Pancreas (tissue), 10 donors: ENCODE measurements around the gene ARHGEF25. TPM values are rescaled to one million over a fixed set of nuclear protein-coding genes. Genes with fewer than 3 reads are reported as not detected.

ENCODE experiments used
- ATAC-seq, 4 donors: fragments of 200-7000 bp; cut with Tn5 transposase; one replicate each; pipeline versions ENCODE4 v1.8.0 to v1.9.1; 2020; ENCODE audit warnings: mild to moderate bottlenecking in 4 of 4, moderate library complexity in 4 of 4
- DNase-seq, 6 donors: peaks; one replicate each; pipeline ENCODE4 v3.0.0-alpha.2; 2020
- FAIRE-seq: peaks from 2 replicates; lab custom pipeline; 2012; peaks lifted over from hg19 to GRCh38; lab: Jason Lieb, UNC
- H3K27ac ChIP-seq, 4 donors: fragments of 200-600 bp; sonication (generic); 1 replicate in 3 of 4; 2 replicates in 1 of 4; pipeline versions ENCODE4 v1.5.0 to v1.8.0; 2020
- H3K27me3 ChIP-seq, 4 donors: fragments of 200-600 bp; one replicate each; pipeline ENCODE4 v1.8.0; 2021
- H3K36me3 ChIP-seq, 3 donors: fragments of 200-600 bp; sonication (generic) in 1 of 3; one replicate each; pipeline versions ENCODE4 v1.5.0 to v1.8.0; 2020 to 2021
- H3K4me1 ChIP-seq, 3 donors: fragments of 200-600 bp; one replicate each; pipeline ENCODE4 v1.8.0; 2021
- H3K4me3 ChIP-seq, 4 donors: fragments of 200-600 bp; sonication (generic) in 2 of 4; one replicate each; pipeline versions ENCODE4 v1.5.0 to v1.8.0; 2020 to 2021
- H3K9me3 ChIP-seq, 4 donors: fragments of 200-600 bp; one replicate each; pipeline ENCODE4 v1.8.0; 2021
- WGBS, 2 donors: extraction: QIAGEN DNeasy Blood & Tissue Kit; methylation state at CpG; one replicate each; pipeline ENCODE4 v1.1.7; 2013; 5-methylcytosine and 5-hydroxymethylcytosine counted together
- intact Hi-C, 3 donors: fragments of 100-400 bp; cut with DNase I; formaldehyde crosslinking; loops; one replicate each; pipeline versions ENCODE4 v1.11.1 to v1.14.2; 2022
- polyA plus RNA-seq, 2 donors: library from polyadenylated mRNA; stranded (reverse); fragments of 200-250 nt; gene quantifications; one replicate each; pipeline ENCODE4 v1.2.3, GENCODE V29; 2013
- total RNA-seq, 6 donors: library from RNA; stranded (reverse); fragmentation: NEBNext Ultra II Directional in 4 of 6; extraction: Animal tissue kit (Norgen Biotek cat#: 25700) in 4 of 6; gene quantifications; one replicate each; pipeline versions ENCODE4 v1.2.1 to v1.2.4, GENCODE V29; 2021 to 2023
- TF ChIP-seq, protein P1 (sequence below), 4 donors: fragments of 200-600 bp; sonication (generic) in 3 of 4; IDR thresholded peaks; one replicate each; pipeline versions ENCODE4 v1.5.0 to v1.8.0; 2021; ENCODE audit warnings: antibody characterized with exemption in 4 of 4
- donor health status: healthy with polysubstance abuse.
- donor health status: DM: no; HTN: no; CAD: no; lungs with moderate emphysema.
- donor health status: DM: no; HTN: no; CAD: no.
- donor health status: control.
- donor health status: control.
- donor health status: Bipolar disorder and iron deficiency.
- donor health status: DM: yes; HTN: yes; CAD: no.
- donor health status: DM: no; HTN: no; CAD: no.
- donor health status: DM: no; HTN: no; CAD: no.
- donor health status: DM: yes; HTN: yes; CAD: no.

The ARHGEF25 gene
- total and polyA plus RNA-seq, 8 donors = 1.8 to 22.1 (median 4.2) TPM

DNA sequence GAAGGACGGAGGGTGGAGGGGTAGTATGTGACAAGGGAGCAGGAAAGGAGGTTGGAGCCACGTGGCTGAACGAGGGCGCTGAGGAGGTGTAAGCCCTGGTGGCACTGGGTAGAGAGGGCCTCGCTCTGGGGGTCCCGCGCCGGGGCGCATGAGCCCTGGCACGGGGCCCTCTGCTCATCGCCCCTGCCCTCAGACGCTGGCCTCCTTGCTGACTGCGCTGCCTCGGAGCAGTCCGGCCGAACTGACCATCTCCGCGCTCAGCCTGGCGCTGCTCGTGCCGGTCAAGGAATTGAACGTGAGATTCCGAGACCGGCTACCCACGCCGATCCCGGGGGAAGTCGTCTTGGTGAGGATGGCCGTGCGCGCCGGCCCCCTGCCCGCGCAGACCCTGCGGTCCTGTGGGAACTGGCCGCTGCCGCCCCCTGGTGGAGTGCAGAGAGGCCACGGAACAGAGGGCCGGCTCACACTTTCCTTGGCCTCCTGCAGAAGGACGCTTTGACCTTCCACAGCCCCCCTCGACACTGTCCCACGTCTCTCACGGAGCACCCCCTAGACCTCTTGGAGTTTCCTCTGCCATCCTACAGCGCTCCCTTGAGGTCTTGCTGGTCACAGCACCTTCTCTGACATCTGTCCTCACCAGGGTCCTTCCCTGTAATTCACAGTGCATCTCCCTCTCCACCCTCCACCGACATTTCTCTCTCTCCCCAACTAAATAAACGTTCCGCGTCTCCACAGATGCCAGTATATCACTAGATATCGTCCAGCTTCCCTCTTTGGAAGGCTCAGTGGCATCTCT, 10.5 kb downstream of the ARHGEF25 start:
- Histone ChIP-seq H3K27ac (no peak overlapping the region), H3K27me3 (peaks cover 0 to 21% (median 7%) of the 10 kb centered on the region in 4 donors), H3K4me1 (peaks cover 0 to 3% (median 0%) of the 10 kb centered on the region in 3 donors), H3K9me3 (no peaks in the 10 kb centered on the region), H3K36me3 (no peaks in the 10 kb centered on the region), H3K4me3 (peak overlapping the region in 3 of 4 donors; percentile 28 to 50 (median 28))
- ATAC-seq = peak; percentile 87 to 92 (median 92)
- 1% methylated on average over 40 to 49 of the region's 49 CpGs for WGBS, 2 donors
- no peak for FAIRE-seq
- DNase-seq = peak in 5 of 6 donors; percentile 48 to 89 (median 73)
- TF ChIP-seq, protein P1, sequence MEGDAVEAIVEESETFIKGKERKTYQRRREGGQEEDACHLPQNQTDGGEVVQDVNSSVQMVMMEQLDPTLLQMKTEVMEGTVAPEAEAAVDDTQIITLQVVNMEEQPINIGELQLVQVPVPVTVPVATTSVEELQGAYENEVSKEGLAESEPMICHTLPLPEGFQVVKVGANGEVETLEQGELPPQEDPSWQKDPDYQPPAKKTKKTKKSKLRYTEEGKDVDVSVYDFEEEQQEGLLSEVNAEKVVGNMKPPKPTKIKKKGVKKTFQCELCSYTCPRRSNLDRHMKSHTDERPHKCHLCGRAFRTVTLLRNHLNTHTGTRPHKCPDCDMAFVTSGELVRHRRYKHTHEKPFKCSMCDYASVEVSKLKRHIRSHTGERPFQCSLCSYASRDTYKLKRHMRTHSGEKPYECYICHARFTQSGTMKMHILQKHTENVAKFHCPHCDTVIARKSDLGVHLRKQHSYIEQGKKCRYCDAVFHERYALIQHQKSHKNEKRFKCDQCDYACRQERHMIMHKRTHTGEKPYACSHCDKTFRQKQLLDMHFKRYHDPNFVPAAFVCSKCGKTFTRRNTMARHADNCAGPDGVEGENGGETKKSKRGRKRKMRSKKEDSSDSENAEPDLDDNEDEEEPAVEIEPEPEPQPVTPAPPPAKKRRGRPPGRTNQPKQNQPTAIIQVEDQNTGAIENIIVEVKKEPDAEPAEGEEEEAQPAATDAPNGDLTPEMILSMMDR (IDR thresholded peaks at IDR 0.05) = peak; percentile 84 to 91 (median 90)
- intact Hi-C loops = loop anchor here in 1 of 3 donors (10.0 kb wide), 1 partner anchor 47 kb away; no protein-coding TSS in a partner anchor

- no peaks in the 10 kb centered on the region for H3K36me3 ChIP-seq
- no peak for DNase-seq
- intact Hi-C loops = loop anchor here in 1 of 3 donors (10.0 kb wide), 1 partner anchor 48 kb away; no protein-coding TSS in a partner anchor
- no peak overlapping the region for H3K27ac ChIP-seq
- 67 to 77% methylated on average over 9 of the region's 9 CpGs for WGBS, 2 donors
- no peak for FAIRE-seq
- H3K4me1 ChIP-seq = peaks cover 0 to 3% (median 0%) of the 10 kb centered on the region in 3 donors
- ATAC-seq = no peak
- H3K4me3 ChIP-seq = no peak overlapping the region
- H3K27me3 ChIP-seq = peaks cover 0 to 29% (median 9%) of the 10 kb centered on the region in 4 donors
- H3K9me3 ChIP-seq = no peaks in the 10 kb centered on the region
- TF ChIP-seq, protein P1 (IDR thresholded peaks at IDR 0.05) = no peak
Observed at GRCh38 chr12:57622293-57623245, 11.3 kb downstream of the ARHGEF25 start.

DNA sequence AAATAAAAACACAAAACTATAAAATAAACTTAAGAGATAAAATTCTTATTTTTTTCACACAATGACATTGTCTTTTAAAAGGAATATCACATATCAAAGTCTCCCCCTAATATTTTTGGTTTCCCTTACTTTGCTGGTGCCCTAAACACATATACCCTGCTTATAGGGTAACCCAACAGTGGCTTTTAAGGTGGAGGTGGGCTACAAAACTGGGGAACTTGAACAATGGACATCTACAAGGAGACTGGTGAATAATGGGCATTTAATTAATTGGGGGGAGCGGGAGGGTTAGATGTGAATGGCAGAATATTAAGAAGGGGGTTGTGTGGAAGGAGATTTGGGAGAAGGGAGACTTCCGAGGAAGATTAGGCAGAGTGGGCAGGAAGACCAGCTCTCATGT, 12.2 kb downstream of the ARHGEF25 start:
- FAIRE-seq = no peak

DNA sequence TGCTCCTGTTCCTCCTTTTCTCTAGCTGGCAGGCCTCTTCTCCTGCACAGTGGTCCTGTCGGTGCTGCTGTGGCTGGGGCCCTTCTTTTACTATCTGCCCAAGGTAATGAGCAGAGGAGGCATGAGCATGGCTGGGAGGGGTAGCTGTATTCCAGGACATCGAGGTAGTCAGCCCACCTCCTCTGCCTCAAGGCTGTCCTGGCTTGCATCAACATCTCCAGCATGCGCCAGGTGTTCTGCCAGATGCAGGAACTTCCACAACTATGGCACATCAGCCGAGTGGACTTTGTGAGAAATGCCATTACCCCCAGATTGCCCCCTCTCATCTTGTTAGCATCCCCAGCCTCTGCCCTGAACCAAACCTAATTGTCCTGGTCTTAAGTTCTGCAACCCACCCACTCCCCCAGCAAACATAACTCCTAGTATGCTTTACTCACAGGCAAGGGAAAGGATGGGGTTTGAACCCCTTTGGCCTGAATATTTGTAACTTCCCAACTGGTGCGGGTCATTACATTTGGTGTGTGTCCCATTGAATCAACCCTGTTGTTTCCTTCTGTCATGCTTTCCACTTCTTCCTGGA, 12.7 kb downstream of the ARHGEF25 start:
- TF ChIP-seq, protein P1 (IDR thresholded peaks at IDR 0.05) = no peak
- Histone ChIP-seq H3K4me3 (no peak overlapping the region), H3K9me3 (no peaks in the 10 kb centered on the region), H3K27me3 (peaks cover 0 to 29% (median 9%) of the 10 kb centered on the region in 4 donors), H3K4me1 (peaks cover 0 to 3% (median 0%) of the 10 kb centered on the region in 3 donors), H3K27ac (no peak overlapping the region), H3K36me3 (no peaks in the 10 kb centered on the region)
- no peak for FAIRE-seq
- intact Hi-C loops = loop anchor here in 2 of 3 donors (2.0 to 10.0 kb wide), 2 partner anchors 41 to 49 kb away; no protein-coding TSS in a partner anchor
- no peak for ATAC-seq
- 57 to 61% methylated on average over 5 of the region's 5 CpGs for WGBS, 2 donors
- no peak for DNase-seq

More for the DNA sequence above, 12.2 kb downstream of the ARHGEF25 start:
- intact Hi-C loops = loop anchor here in 1 of 3 donors (10.0 kb wide), 1 partner anchor 49 kb away; no protein-coding TSS in a partner anchor
- no peaks in the 10 kb centered on the region for H3K9me3 ChIP-seq
- no peak overlapping the region for H3K27ac ChIP-seq
- ATAC-seq = no peak
- WGBS, 2 donors = 59 to 85% methylated on average over 2 of the region's 2 CpGs
- H3K4me1 ChIP-seq = peaks cover 0 to 3% (median 0%) of the 10 kb centered on the region in 3 donors
- no peak for DNase-seq
- no peak overlapping the region for H3K4me3 ChIP-seq
- peaks cover 0 to 29% (median 9%) of the 10 kb centered on the region in 4 donors for H3K27me3 ChIP-seq
- no peaks in the 10 kb centered on the region for H3K36me3 ChIP-seq
- TF ChIP-seq, protein P1 (IDR thresholded peaks at IDR 0.05) = no peak
